ENCODE data around the gene GCFC2. TPM values are rescaled to one million over a fixed set of nuclear protein-coding genes. Genes with fewer than 3 reads are reported as not detected.
"Not testable (repeated sequence)": the region's sequence is repeated elsewhere in the genome, so short reads cannot be mapped to it uniquely, and the experiment has no call there.

Gene GCFC2
- total RNA-seq (2014; rRNA removed; shearing (Covaris generic)) = 19.8 and 35.8 TPM in 2 replicates

- DNase-seq (ENCODE audit: low read depth) = peak; percentile 93
Measured at GRCh38 chr2:75710577-75711253, at the start of gene GCFC2. GCFC2 (minus strand) TSS chr2:75710915; CDS start chr2:75710855, 60 bp downstream.

- no peak for DNase-seq (ENCODE audit: low read depth)
Measured at GRCh38 chr2:75752828-75753227, 42.1 kb upstream of the GCFC2 start.

GRCh38 chr2:75751824-75752468 is 41.2 kb upstream of the GCFC2 start:
- no peak for DNase-seq (ENCODE audit: low read depth)

- DNase-seq (ENCODE audit: low read depth) = no peak
Measured at GRCh38 chr2:75751360-75751759, 40.6 kb upstream of the GCFC2 start.

- no peak for DNase-seq (ENCODE audit: low read depth)
Measured at GRCh38 chr2:75737961-75738360, 27.2 kb upstream of the GCFC2 start.

GRCh38 chr2:75736276-75736675 is 25.6 kb upstream of the GCFC2 start:
- DNase-seq (ENCODE audit: low read depth) = no peak

- no peak for DNase-seq (ENCODE audit: low read depth)
Measured at GRCh38 chr2:75729861-75730260, 19.1 kb upstream of the GCFC2 start.

GRCh38 chr2:75728614-75729419 is 18.1 kb upstream of the GCFC2 start:
- peak; percentile 11 for DNase-seq (ENCODE audit: low read depth)

GRCh38 chr2:75722687-75723086 is 12.0 kb upstream of the GCFC2 start:
- no peak for DNase-seq (ENCODE audit: low read depth)

- no peak for DNase-seq (ENCODE audit: low read depth)
Measured at GRCh38 chr2:75720525-75720924, 9.8 kb upstream of the GCFC2 start.

- DNase-seq (ENCODE audit: low read depth) = no peak
Measured at GRCh38 chr2:75719616-75720015, 8.9 kb upstream of the GCFC2 start.

- DNase-seq (ENCODE audit: low read depth) = no peak
Measured at GRCh38 chr2:75716406-75716805, 5.7 kb upstream of the GCFC2 start.

- not testable (repeated sequence) for DNase-seq (ENCODE audit: low read depth)
Measured at GRCh38 chr2:75711590-75711989, 875 bp upstream of the GCFC2 start.

- no peak for DNase-seq (ENCODE audit: low read depth)
Measured at GRCh38 chr2:75710220-75710576, 517 bp downstream of the GCFC2 start.

GRCh38 chr2:75709297-75709696 is 1.4 kb downstream of the GCFC2 start:
- DNase-seq (ENCODE audit: low read depth) = no peak

GRCh38 chr2:75707901-75708300 is 2.8 kb downstream of the GCFC2 start:
- no peak for DNase-seq (ENCODE audit: low read depth)

- DNase-seq (ENCODE audit: low read depth) = no peak
Measured at GRCh38 chr2:75705921-75706320, 4.8 kb downstream of the GCFC2 start.

GRCh38 chr2:75703589-75704287 is 7.0 kb downstream of the GCFC2 start:
- no peak for DNase-seq (ENCODE audit: low read depth)

GRCh38 chr2:75702593-75702992 is 8.1 kb downstream of the GCFC2 start:
- no peak for DNase-seq (ENCODE audit: low read depth)

- DNase-seq (ENCODE audit: low read depth) = no peak
Measured at GRCh38 chr2:75698918-75699317, 11.8 kb downstream of the GCFC2 start.

- no peak for DNase-seq (ENCODE audit: low read depth)
Measured at GRCh38 chr2:75688196-75688595, 22.5 kb downstream of the GCFC2 start.

GRCh38 chr2:75683430-75683829 is 27.3 kb downstream of the GCFC2 start:
- not testable (repeated sequence) for DNase-seq (ENCODE audit: low read depth)

Measured in Daoy (cell line).